Panc1 (cell line): Measurements from ENCODE around the gene LACTB.

Experiments
- POLR2AphosphoS5 ChIP-seq: IDR thresholded peaks from 2 replicates; pipeline ENCODE4 v1.6.1; 2012; ENCODE audit warnings: mild to moderate bottlenecking, low read depth, low read length, moderate library complexity
- SIN3A ChIP-seq: IDR thresholded peaks from 2 replicates; pipeline ENCODE4 v1.6.1; 2012; ENCODE audit warnings: low read depth, mild to moderate bottlenecking, low read length, moderate library complexity, borderline replicate concordance; ENCODE audit not compliant: insufficient read depth
- TCF7L2 ChIP-seq: IDR thresholded peaks from 2 replicates; pipeline ENCODE4 v1.6.1; 2011; ENCODE audit warnings: mild to moderate bottlenecking, low read depth, low read length, inconsistent platforms
- TF ChIP-seq, protein P1 (sequence below): fragments of 450-650 bp; IDR thresholded peaks from 2 replicates; pipeline ENCODE4 v1.5.1; 2017; ENCODE audit warnings: mild to moderate bottlenecking

DNA sequence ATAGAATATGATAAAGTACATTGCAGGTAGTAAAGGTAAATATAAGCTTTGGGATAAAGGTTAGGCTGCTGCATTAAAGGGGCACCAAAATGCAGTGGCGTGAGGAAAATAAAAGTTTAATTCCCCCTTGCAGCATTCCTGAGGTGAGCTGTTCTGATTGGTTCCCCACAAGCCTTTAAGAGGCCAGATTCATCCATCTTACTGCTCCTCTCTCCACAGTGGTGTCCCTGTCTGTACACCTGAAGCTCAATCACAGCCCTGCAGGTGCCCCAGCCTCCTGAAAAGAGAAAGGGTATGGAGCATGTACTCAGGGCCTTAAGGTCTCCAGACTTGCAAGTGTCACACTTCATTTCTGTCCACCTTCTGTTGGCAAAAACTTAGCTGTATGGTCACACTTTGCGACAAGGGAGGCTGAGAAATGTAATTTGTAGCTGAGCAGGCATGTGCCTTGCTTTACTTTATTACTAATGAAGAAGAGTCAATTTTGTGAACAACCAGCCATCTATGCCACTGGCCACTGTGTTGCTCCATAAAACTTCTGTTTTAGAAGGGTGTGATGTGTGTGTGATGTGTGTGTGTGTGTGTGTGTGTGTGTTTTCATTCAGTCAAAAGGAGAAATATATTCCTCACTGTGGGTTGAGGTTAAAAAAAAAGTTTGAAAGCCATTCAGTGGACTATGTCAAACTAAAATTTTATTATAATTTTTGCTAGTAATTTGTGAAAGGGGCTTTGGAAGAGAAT lies 12.8 kb downstream of the LACTB start:
- TF ChIP-seq, protein P1, sequence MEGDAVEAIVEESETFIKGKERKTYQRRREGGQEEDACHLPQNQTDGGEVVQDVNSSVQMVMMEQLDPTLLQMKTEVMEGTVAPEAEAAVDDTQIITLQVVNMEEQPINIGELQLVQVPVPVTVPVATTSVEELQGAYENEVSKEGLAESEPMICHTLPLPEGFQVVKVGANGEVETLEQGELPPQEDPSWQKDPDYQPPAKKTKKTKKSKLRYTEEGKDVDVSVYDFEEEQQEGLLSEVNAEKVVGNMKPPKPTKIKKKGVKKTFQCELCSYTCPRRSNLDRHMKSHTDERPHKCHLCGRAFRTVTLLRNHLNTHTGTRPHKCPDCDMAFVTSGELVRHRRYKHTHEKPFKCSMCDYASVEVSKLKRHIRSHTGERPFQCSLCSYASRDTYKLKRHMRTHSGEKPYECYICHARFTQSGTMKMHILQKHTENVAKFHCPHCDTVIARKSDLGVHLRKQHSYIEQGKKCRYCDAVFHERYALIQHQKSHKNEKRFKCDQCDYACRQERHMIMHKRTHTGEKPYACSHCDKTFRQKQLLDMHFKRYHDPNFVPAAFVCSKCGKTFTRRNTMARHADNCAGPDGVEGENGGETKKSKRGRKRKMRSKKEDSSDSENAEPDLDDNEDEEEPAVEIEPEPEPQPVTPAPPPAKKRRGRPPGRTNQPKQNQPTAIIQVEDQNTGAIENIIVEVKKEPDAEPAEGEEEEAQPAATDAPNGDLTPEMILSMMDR, result no peak
- TF ChIP-seq POLR2AphosphoS5 (no peak), SIN3A (no peak), TCF7L2 (no peak)
